Measurements from ENCODE around the gene OBP2A.

Gene OBP2A

DNA sequence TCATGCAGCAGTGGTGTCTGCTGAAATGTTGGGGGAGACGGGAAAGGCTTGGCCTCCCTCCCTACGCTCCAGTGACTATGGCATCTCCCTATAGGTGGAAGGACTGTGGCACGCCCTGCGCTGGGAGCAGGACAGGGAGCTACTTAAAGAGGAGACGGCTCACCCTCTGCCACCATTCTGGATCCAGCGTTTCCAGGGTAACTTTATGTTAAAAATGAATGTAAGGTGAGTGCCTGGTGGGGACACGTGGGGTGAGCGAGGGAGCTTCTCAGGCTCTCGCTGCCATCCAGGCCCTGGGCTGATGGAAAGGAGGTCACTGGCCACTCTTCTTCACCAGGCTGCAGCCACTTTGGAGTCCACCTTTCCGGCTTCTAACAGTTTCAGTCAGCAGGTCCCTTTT, 31.3 kb downstream of the OBP2A start:
- no peak for DNase-seq (ENCODE audit: low read depth, low spot score)

DNA sequence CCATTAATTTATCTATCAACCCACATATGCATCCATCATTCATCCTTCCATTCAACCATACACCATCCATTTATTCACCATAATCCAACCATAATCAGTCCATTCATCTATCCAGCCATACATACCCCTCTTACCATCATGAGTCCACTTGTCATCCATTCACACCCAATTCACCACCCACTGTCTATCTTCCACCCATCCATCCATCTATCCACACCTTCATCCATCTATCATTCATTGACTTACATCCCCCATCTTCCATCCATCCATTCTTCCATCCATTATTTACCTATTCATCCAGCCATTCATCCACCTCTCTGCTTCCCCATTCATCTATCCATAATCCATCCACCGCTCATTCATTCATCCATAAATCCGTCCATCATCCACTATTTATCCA, 33.4 kb downstream of the OBP2A start:
- DNase-seq (ENCODE audit: low read depth, low spot score), result no peak

DNA sequence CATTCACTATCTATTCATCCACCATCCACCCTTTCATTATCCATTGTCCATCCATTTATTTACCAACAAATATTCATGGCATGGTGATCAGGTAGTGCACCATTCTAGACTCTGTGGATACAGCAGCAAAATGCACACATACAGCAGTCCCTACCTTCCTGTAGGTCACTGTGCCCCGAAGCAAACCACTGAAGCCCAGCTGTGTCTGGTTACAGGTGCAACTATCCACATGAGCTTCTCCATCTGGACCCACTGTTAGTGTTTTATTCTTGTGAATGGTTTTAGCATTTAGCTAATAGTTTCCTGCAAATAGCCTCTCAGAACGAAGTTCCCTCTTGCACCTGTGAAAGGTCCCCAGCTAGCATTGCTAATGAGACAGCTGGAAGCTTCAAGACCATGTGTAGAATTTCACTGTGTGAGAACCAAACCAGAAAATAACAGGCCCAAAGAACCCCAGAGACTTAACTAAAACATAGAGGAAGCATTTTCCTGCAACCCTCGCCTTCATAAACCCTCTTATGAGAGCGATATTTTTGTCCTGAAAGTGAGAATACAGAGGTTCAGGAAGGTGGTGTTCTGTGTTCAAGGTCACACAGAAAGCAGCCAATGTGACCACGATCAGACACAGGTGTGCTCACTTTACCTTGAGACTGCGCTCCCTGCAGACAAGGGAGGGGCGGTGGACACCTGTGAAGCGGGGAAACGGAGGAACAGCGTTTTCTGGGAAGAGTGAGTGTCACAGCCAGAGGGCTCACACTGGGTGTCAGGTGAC, 34.1 kb downstream of the OBP2A start:
- no peak for DNase-seq (ENCODE audit: low read depth, low spot score)

DNA sequence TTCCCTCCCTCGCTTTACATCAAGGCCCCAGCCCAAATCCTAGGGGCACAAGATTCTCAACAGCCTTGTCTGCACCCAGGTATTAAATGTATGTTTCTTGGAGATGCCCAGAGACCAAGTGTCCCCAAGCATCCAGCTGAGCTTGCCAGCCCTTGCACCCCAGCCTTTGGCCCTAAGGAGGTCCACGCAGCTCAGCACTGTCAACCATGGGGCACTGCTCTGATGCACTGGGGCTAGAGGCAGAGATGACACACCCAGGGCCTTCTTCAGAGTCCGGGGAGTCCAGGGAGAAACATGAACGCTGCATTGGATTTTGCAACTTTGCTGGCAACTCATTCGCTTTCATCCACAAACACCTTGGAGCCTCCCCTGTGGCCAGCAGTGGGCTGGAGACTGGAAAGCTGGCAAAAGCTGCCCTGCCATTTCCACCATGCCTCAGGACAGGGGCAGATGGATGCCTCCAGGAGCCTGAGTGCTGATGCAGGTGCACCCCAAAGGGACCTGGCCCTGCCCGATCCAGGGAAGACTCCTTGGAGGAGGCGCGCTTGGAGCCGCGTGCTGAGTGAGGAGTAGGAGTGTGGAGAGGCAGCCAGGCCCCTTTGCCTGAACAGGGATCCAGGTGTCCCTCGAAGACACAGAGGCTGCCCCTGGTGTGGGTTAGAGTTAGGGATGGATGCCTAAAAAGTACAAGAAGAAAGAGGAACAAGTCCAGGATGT, 34.9 kb downstream of the OBP2A start:
- DNase-seq (ENCODE audit: low read depth, low spot score), result no peak

DNA sequence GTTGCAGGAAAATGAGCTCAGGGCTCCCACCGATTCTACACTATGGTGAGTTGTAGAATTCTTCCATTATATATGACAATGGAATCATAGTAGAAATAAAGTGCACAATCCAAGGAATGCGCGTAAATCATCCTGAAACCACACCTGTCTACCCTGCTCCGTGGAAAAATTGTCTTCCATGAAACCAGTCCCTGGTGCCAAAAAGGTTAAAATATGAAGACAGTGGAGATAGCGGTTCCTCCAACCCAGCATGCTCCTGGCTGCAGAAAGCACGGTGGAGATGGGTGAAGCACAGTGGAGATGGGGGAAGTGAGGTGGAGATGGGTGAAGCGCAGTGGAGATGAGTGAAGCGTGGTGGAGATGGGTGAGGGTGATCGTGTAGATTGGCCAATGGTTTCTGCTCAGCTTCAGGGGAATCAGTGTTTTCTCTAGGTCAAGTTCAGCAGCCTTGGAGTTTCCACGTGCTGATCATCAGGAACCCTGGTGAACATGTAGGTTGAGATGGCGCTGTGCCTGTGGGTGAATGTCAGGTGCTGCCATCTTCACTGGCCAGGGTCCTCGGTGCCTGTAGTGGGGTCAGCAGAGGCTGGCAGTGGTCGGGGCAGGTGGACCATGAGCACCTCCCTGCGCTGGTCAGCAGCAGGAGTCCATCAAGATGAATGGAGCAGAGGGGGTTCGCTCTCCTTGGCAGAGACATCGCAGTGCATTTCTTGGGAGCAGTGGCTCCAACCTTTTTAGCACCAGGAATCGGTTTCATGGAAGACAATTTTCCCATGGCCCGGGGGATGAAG, 35.9 kb downstream of the OBP2A start:
- no peak for DNase-seq (ENCODE audit: low read depth, low spot score)

DNA sequence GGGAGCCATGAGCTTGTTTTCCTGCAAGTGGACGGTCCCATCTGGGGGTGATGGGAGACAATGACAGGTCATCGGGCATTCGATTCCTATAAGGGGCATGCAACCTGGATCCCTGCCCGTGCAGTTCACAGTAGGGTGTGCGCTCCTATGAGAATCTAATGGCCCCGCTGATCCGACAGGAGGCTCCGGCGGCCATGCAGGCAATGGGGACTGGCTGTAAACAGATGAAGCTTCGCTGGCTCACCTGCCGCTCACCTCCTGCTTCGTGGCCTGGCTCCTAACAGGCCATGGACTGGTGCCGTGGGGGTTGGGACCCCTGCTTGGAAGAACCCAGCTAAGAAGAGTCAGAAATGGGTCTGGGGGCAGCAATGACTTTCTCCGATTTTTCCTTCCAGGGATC, 36.6 kb downstream of the OBP2A start:
- no peak for DNase-seq (ENCODE audit: low read depth, low spot score)

DNA sequence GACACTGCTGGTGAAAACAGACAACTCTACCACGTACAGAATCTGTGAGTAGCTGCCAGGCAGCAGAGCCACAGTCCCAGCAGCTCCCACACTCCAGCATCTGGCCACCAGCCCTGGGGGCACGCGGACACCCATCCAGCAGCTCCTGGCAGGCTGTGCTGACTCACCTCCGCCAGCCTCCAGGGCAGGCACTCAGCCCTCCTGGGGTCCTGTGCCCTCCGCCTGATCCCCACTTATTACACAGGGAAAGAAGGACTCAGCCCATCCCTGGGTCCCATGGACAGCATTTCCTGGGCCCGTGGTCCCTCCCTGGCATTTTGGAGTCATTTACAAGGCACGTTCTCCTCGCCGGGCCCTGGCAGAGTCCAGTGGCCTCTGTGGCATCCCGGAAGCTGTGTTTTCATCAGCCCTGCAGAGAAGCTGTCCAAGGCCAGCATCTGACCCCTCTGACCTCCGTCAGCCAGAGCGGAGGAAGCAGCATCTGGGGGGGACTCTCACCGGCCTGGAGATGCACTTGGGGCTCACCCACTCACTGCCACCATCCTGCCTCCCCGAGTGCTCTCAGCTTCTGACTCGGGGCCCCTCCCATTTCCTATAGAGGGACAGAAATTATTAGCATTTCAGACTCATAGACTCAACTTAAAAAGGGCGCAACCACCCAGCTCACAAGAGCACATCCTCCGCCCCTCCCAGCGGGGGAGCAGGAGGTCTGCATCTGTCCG, 37.2 kb downstream of the OBP2A start:
- no peak for DNase-seq (ENCODE audit: low read depth, low spot score)

DNA sequence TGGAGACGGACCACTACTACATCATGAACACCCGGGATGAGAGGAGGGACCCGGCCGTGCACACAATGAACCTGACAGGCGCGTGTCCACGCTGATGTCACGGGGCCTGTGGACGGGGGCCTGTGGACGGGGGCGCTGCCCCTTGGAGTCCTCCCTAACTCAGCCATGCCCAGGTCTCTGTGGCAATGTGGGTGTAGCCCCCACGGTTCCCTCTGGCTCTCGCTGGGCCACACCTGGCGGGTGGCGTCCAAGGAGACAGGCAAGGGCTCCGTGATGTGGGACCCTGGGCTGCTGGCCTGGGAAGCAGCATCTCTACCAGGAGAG, 37.7 kb downstream of the OBP2A start:
- no peak for DNase-seq (ENCODE audit: low read depth, low spot score)

DNA sequence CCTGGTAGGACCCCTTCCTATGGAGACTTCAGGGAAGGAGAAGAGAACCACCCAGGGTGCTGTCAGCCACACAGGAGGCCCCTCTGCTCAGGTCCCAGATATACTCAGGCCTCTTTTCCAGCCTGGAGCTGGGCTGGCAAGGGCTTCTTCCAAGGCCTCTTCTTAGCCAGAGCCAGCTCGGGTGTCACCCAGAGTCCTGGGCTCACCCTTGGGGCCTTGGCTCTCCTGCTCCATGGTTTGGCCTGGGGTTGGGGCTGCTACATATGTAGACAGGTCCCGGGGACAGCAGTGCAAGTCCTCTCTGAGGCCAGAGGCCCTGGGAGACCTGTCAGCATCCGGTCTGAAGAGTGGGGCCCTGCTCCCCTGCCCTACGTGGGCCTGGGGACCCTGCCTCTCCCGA, 38.4 kb downstream of the OBP2A start:
- DNase-seq (ENCODE audit: low read depth, low spot score), result no peak

DNA sequence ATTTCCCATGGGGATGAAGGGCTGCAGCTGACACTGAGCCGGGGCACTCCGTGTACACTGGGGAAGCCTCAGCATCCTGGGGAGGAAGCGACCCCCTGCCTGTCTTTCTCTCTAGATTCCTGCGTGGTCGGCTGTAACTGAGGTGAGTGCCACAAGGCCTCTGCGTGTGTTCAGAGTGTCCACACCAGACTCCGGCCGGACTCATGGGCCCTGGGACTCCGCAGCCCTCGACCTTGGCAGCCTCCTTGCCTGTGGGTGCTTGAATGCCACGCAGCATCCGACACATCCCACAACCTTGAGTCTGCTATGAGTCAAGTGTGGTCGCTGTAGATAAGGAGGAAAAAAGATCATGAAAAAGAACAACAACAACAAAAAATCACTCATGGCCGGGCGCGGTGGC, 39.0 kb downstream of the OBP2A start:
- peak; percentile 13 for DNase-seq (ENCODE audit: low read depth, low spot score)

DNA sequence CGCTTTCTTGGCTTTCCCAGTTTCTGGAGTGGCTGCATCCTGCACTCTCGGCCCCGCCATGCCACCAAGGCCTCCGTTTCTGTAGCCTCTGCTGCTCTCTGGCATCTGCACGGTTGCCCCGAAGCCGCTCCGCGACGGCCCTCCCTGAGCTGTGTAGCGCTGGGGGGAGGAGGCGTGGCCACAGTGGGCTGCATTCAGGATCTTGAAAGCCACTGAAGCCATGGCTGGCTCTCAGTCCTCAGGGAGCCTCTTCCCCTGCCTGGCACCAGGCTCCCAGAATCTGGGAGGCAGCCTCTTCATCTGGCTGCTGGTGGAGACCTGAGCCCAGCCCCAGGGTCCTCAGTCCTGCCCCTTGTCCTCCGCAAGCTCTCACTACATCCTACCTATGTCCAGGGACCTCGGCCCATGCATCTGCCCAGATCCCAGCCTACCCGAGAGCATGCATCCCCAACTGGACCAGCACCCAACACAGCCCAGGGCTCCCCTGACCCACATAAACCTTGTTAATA, 40.7 kb downstream of the OBP2A start:
- no peak for DNase-seq (ENCODE audit: low read depth, low spot score)

DNA sequence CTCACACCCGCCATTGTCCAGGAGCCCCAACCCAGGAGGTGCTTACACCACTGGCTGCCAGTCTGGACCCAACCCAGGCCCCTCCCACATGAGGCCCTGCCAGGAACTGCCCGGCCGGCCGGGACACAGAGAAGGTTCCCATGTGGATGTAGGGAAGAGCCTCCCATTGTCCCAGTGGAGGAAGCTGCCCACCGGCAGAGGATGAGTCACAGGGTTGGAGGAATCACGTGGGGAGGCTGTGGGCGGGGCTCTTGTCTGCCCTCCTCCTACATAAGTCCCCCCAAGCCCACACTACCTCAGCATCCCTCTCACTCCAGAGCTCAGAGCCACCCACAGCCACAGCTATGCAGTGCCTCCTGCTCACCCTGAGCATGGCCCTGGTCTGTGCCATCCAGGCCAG, 41.7 kb downstream of the OBP2A start:
- no peak for DNase-seq (ENCODE audit: low read depth, low spot score)

DNA sequence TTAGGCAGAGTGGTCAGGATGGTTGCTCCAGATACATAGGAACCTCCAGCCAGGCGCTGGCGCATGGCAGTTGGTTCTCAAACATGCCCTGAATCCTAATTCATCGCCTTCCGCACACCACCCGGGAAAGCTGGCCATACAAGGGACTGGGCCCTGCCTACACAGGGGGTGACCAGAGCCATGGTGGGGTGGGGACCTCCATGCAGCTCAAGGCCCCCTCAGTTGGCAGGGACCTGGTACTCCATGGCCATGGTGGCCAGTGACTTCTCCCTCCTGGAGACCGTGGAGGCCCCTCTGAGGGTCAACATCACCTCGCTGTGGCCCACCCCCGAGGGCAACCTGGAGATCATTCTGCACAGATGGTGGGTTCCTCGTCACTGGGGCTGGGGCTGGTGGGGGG, 42.4 kb downstream of the OBP2A start:
- DNase-seq (ENCODE audit: low read depth, low spot score), result no peak

DNA sequence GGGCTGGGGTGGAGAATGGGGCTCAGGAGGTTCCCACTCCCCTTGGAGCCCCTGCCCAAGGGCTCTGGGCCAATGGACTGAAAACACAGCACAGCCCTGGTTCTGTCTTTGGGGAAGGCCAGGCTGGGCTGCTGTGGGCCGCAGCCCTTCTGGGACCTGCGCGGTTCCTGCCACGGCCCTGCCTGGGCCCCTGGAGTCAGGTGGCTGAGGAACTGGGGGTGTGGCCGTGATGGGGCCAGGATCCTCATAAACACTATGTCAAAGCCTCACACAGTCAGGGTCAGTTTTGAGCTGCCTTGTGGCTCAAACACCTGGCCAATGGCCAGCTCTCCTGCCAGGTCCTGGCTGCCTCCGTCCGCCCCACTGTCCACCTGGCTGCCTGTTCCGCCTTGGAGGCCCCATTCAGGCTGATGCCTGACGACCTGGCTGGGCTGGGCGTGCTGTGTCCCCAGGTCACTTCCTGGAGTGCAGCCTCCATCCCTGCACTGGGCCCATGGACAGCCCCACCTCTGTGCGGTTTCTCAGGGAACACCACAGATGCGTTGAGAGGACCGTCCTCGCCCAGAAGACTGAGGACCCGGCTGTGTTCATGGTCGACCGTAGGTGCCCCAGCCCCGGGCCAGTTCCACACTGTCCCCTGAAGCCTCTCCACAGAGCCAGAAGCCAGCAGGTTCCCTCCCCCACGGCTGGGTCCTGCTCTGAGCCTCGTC, 43.1 kb downstream of the OBP2A start:
- no peak for DNase-seq (ENCODE audit: low read depth, low spot score)

DNA sequence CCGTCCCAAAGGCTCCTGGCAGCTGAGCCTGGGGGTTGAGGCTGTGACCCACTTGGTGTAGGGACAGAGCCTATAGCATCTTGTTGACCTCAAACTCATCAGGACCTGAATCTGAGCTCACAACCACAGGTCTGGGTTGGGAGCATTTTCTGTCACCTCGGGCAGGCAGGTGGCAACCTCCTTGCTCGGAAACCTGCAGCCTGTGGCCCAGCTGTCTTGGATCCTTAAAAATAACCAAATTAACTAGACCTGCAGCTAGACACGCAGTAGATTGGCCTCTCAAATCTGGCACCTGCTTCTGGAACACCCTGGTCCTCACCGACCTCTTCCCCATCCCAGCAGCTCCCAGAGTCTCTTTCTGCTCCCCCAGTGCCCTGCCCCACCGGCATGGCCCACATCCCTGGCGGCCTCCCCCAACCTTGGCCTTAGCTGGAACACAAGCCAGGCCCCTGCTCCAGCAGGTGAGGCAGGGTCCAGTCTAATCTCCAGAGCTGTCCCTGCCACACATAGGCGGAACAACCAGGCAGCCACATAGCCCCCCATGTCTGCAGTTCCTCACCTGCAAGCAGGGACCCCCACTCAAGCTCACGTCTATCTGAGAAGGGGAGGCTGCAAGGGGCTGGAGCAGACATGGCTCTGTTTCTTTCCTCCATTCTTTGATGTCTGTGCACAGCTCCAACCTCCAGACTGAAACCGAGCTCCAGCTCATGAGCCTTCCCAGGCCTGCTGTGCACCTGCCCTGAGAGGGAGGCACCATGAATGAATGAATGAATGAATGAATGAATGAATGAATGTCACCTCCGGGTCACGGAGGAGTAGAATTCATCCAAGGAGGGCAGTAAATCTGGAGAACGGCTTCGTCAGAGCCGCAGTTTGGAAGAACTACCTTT, 43.9 kb downstream of the OBP2A start:
- no peak for DNase-seq (ENCODE audit: low read depth, low spot score)

DNA sequence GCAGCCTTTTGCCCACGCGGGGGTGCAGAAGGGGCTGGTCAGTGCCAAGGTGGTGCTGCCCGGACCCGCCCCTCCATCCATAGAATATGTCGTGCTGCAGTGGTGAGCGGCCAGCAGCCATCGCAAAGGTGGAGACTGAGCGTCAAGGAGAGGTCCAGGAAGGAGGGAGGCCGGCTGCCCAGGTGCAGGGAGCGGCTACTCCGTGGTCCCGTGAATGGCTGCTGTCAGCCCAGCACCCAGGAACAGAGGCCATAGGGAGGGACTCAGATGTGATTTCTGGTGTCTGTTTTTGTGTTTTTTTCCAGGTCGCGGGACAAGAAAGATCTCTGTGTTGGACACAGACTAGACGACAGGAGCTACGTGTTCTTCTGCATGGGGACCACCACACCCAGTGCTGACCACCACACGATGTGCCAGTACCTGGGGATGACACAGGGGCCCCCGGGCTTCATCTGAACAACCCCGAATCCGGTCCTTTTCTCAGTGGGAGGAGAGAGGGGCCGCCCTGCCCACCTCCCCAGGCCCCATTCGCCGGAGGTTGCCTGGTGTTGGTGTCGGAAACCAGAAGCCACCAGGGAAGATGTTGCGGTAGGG, 44.7 kb downstream of the OBP2A start:
- DNase-seq (ENCODE audit: low read depth, low spot score), result no peak

DNA sequence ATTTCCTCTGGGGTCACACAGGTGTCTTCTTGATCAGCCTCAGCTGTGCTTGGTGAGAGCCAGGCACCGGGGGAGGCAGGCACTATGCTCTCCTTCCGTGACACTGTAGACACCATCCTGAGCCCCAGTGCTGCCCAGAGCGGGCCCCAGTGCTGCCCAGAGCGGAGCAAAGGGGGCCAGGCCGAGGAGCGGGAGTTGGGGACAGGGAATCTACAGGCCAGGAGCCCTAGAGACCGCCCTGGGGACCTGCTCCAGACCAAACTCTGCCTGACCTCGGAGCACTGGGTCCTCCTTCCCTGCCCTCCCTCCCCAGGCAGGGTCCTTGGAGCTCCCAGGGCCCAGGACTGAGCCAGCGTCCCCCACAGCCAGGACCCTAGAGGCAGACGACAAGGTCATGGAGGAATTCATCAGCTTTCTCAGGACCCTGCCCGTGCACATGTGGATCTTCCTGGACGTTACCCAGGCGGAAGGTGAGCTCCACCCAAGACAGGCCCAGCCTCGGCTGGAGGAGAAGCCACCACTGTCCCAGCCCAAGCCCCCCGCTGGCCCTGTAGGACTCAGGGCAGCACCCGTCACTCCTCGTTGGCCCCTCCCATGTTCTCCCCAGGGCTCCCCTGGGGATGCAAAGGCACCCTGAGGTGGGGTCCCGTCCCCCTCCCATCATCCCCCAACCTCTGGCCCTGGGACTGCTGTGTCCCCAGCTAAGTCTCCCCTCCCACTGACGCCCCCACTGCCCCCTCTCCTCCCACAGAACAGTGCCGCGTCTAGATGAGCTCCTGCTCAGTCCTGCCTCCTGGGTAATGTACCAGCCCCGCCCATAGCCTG, 45.8 kb downstream of the OBP2A start:
- no peak for DNase-seq (ENCODE audit: low read depth, low spot score)

DNA sequence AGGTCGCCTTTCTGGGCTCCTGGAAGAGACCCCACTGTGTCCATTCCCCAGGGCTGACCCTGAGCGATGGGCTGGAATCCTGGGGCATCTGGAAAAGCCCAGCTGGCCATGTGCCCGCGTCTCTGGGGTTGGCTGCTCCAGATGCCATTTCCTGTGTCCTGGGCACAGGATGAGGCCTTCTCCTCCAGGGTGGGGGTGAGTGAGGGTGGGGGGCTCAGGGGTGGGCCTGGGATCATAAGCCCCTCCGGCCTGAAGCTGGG, 46.3 kb downstream of the OBP2A start:
- DNase-seq (ENCODE audit: low read depth, low spot score), result no peak

DNA sequence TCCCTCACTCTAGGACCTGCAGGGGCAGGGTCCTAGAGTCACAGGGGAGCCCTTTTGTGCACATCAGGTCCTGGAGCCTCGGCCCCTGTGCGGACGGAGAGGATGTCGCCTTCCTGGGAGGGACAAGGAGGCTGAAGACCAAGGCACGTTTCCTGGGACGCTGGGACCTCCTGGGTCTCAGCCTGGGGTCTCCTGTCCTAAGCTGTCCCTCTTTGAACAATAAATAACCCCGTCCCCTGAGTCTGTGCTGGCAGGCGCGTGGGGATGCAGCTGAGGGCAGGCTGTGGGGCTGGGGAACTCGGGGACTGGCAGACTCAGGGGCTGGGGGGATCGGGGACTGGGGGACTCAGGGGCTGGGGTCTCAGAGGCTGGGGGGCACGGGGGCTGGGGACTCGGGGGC, 46.7 kb downstream of the OBP2A start:
- DNase-seq (ENCODE audit: low read depth, low spot score), result no peak
